ENCODE results near the gene NOL12. TPM values are rescaled to one million over a fixed set of nuclear protein-coding genes. Genes with fewer than 3 reads are reported as not detected.
A peak's percentile ranks its signal among the peaks of the same experiment; 100 is the strongest.
"Not testable (repeated sequence)": the region's sequence is repeated elsewhere in the genome, so short reads cannot be mapped to it uniquely, and the experiment has no call there.

Gene NOL12
- total RNA-seq, 1 donor = 21.0 TPM

DNA sequence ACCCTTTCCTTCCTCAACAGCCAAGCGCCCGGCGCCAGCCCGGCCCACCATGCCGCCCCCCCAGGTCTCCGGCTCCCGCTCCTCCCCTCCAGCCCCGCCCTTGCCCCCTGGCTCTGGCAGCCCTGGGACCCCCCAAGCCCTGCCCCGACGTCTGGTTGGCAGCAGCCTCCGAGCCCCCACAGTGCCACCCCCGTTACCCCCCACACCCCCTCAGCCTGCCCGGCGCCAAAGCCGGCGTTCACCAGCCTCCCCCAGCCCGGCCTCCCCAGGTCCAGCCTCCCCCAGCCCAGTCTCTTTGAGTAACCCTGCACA lies 30.9 kb upstream of the NOL12 start:
- no peak overlapping the region for H3K4me3 ChIP-seq (ENCODE audit: low read length)
- no peaks in the 10 kb centered on the region for H3K27me3 ChIP-seq (ENCODE audit: insufficient read depth, low read length)
- peaks cover 21% of the 10 kb centered on the region for H3K4me1 ChIP-seq (ENCODE audit: insufficient read depth, low read length)
- H3K9me3 ChIP-seq (ENCODE audit: low read depth, low read length) = no peaks in the 10 kb centered on the region

DNA sequence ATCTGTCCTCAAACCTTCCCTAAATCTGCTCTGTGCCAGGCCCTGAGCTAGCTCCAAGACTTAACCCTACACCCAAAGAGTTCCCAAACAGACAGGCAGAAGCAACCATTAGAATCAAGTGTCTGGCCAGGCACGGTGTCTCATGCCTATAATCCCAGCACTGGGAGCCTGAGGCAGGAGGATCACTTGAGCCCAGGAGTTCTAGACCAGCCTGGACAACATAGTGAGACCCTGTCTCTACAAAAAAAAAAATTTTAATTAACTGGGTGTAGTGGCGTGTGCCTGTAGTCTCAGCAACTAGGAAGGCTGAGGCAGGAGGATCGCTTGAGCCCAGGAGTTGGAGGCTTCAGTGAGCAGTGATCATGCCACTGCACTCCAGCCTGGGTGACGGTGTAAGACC lies 29.6 kb upstream of the NOL12 start:
- H3K4me3 ChIP-seq (ENCODE audit: low read length); H3K9me3 ChIP-seq (ENCODE audit: low read depth, low read length); H3K27me3 ChIP-seq (ENCODE audit: insufficient read depth, low read length): not testable (repeated sequence)
- H3K4me1 ChIP-seq (ENCODE audit: insufficient read depth, low read length) = peaks cover 35% of the 10 kb centered on the region

DNA sequence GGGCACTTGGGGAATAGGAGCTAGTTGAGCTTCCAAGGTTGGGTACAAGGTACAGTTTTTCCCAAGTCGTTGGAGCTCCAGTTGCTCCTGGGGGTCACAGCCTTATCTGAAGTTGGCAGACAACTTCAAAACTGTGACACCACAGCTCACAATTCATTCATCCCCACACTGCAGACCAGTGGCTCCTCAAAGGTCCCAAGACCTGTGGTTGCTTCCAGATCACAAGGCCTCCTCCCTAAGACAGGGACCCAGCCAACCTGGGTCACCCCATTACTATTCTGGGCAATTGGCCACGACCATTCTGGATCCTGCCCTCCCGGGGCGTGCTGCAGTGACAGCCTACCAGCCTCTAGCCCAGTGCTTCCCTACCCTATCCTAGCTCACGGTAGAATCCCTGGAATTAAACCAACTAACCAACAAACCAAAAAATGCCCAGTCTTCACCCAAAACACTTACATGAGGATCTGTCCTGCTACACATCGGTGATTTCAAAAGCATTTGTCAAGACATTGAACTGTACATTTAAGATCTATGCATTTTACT lies 28.5 kb upstream of the NOL12 start:
- Histone ChIP-seq H3K27me3 (ENCODE audit: insufficient read depth, low read length) (no peaks in the 10 kb centered on the region), H3K4me1 (ENCODE audit: insufficient read depth, low read length) (peaks cover 44% of the 10 kb centered on the region), H3K9me3 (ENCODE audit: low read depth, low read length) (no peaks in the 10 kb centered on the region), H3K4me3 (ENCODE audit: low read length) (peak overlapping the region; percentile 34)

DNA sequence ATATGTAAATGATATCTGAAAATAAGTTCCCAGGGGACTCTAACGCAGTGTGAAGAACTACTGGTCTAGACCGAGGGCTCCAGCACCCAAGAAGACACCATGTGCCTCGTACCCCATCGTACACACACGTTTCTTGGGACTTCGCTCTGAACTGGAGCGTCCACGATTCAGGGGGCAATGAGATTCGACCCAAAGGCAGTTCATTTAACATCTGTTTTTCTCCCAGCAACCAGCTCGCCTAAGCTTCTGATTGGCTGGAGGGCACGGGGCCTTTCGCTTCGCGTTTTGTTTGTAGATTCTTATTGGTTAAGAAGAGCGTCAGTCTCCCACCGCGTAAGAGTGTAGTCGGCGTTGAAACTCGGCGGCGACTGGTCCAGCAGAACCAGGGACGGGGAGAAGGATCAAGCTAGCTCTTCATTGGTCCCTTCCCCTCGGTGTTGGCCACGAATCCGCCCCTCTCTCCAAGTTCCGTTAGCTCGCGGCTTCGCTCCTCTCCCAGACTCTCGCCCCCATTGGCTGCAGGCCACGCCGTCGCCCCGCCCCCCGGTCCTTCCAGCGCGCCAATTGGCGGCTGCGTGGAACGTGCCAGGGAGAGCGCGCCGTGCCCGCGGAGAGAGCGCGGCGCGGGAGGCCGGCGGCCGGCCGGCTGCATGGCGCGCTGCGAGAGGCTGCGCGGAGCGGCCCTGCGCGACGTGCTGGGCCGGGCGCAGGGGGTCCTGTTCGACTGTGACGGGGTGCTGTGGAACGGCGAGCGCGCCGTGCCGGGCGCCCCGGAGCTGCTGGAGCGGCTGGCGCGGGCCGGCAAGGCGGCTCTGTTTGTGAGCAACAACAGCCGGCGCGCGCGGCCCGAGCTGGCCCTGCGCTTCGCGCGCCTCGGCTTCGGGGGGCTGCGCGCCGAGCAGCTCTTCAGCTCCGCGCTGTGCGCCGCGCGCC lies 27.7 kb upstream of the NOL12 start, which contains the start of gene PDXP:
TSS of gene PDXP (plus strand) at position 591 of the 933 bp plus-strand sequence. CDS start at position 651, 60 bp downstream.
- H3K4me1 ChIP-seq (ENCODE audit: insufficient read depth, low read length) = peaks cover 44% of the 10 kb centered on the region
- H3K9me3 ChIP-seq (ENCODE audit: low read depth, low read length) = no peaks in the 10 kb centered on the region
- H3K4me3 ChIP-seq (ENCODE audit: low read length) = peak within 1 kb of the TSS; percentile 47
- no peaks in the 10 kb centered on the region for H3K27me3 ChIP-seq (ENCODE audit: insufficient read depth, low read length)

DNA sequence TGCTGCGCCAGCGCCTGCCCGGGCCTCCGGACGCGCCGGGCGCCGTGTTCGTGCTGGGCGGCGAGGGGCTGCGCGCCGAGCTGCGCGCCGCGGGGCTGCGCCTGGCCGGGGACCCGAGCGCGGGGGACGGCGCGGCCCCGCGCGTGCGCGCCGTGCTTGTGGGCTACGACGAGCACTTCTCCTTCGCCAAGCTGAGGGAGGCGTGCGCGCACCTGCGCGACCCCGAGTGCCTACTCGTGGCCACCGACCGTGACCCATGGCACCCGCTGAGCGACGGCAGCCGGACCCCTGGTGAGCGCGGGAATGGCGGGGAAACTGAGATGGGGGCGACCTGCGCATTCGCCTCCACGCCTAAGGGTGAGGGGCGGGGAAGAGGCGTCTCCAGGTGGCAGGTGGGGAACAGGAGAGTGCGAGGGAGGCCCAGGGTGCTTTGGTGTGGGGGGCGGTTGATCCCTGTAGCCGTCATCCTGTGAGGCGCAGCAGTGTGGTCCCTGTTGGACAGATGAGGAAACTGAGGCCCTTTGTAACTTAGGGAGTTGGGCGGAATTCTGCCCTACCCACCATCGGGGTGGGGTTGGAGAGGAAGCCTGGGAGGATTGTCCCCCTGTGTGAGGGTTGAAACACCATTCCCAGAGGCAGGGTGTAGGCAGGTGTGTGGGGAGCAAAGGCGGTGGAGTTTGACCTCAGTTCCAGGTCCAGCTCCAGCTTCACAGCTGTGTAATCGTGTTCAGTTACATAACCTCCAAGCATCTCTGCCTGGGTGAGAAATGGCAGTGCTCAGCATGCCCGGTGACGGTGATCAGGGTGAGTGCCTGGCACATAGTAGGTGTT lies 26.9 kb upstream of the NOL12 start:
- Histone ChIP-seq H3K9me3 (ENCODE audit: low read depth, low read length) (no peaks in the 10 kb centered on the region), H3K27me3 (ENCODE audit: insufficient read depth, low read length) (no peaks in the 10 kb centered on the region), H3K4me3 (ENCODE audit: low read length) (peak overlapping the region; percentile 47), H3K4me1 (ENCODE audit: insufficient read depth, low read length) (peaks cover 44% of the 10 kb centered on the region)

DNA sequence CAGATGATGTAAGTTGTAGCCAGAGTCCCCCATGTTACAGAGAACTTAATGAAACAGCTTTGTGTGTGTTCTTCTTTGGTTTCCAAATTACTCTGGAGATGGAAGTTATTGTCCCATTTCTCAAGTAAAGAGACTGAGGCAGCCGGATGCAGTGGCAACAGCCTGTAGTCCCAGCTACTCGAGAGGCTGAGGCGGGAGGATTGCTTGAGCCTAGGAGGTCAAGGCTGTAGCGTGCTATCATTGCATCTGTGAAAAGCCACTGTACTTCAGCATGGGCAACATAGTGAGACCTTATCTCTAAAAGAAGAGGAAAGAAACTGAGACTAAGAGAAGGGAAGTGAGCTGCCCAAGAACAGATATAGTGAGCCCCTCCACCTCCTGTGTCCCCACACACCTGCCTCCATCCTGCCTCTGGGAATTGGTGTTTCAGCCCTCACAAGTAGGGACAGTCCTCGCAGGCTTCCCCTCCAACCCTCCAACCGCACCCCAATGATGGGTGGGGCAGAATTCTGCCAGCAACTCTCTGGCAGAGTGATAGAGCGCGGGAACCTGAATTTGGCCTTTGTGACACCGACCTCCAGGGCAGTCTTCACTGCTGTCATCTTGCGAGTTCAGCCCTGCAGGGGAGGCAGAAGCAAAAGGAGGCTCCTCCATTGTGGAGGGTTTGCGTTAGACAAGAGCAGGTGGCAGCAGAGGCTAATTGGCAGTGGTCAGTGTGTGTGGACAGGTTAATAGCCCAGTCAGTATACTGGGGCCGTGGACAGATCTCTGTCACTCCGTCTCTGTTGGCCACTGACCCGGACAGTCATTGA lies 26.0 kb upstream of the NOL12 start:
- Histone ChIP-seq H3K4me1 (ENCODE audit: insufficient read depth, low read length) (peaks cover 44% of the 10 kb centered on the region), H3K9me3 (ENCODE audit: low read depth, low read length) (no peaks in the 10 kb centered on the region), H3K27me3 (ENCODE audit: insufficient read depth, low read length) (no peaks in the 10 kb centered on the region), H3K4me3 (ENCODE audit: low read length) (no peak overlapping the region)

DNA sequence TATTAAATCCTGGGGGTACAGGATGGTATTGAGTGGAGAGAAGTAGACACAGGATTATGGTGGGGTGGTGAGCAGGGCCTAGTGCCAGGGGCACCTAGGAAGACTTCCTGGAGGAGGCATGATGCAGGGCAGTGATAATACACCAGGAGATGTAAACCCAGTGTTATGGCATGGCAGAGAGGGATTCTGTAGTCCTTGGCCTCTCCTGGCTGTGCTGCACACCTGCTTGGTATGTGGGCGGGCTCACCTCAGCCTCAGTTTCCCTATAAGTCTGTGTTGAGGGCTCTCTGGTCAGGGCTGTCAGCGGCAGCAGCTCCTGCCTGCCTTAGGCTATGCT lies 25.5 kb upstream of the NOL12 start:
- H3K9me3 ChIP-seq (ENCODE audit: low read depth, low read length) = no peaks in the 10 kb centered on the region
- no peaks in the 10 kb centered on the region for H3K27me3 ChIP-seq (ENCODE audit: insufficient read depth, low read length)
- no peak overlapping the region for H3K4me3 ChIP-seq (ENCODE audit: low read length)
- H3K4me1 ChIP-seq (ENCODE audit: insufficient read depth, low read length) = peaks cover 44% of the 10 kb centered on the region

DNA sequence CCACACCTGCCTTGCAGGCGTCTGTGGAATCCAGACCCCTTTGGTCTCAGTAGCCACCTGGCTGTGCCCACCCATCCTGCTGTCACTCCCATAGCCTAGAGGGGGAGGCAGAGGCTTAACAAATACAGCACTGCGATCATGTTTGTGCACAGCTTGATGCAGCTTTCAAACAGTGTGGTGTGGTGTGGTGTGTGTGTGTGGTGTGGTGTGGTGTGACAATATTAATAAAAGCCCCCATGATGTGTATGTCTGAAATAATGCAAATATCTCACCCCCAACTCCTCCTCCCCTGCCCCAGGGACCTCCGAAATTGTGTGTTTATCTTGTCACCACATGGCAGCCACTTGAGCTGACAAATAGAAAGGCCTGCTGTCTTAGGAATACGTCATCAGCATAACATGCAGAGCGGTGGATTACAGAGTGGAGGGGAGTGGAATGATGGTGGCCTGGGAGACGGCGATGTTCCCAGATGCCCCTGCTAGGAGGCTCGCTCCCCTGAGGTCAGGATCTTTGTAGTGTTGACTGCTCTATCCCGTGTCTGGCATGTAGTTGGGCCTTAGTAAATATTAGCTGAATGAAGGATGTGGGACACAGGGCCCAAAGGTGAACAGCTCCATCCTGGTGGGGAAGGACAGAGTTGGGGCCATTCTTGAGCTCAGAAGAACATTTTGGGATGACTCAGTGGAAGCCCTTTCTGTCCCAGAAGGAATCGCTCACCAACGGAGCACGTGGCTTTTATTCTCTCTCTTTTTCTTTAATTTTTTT lies 24.8 kb upstream of the NOL12 start:
- Histone ChIP-seq H3K9me3 (ENCODE audit: low read depth, low read length) (no peaks in the 10 kb centered on the region), H3K4me3 (ENCODE audit: low read length) (no peak overlapping the region), H3K27me3 (ENCODE audit: insufficient read depth, low read length) (no peaks in the 10 kb centered on the region), H3K4me1 (ENCODE audit: insufficient read depth, low read length) (peaks cover 44% of the 10 kb centered on the region)

DNA sequence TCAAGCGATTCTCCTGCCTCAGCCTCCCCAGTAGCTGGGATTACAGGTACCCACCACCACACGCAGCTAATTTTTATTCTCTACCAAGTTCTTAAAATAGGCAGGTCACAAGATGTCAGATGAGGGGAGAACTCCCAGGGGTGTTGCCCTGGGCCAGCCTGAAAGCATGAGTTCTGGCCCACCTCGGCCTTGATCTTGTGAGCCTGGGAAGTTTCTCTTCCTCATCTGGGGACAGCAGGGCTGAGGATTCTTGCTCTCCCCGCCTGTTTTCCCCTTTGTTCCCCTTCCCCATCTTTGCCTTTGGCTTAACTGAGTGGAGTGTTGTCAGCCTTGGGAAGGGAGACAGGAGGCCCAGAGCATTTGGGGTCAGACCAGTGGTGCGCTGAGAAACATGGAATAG lies 24.1 kb upstream of the NOL12 start:
- Histone ChIP-seq H3K27me3 (ENCODE audit: insufficient read depth, low read length) (no peaks in the 10 kb centered on the region), H3K4me1 (ENCODE audit: insufficient read depth, low read length) (peaks cover 44% of the 10 kb centered on the region), H3K4me3 (ENCODE audit: low read length) (no peak overlapping the region), H3K9me3 (ENCODE audit: low read depth, low read length) (no peaks in the 10 kb centered on the region)

DNA sequence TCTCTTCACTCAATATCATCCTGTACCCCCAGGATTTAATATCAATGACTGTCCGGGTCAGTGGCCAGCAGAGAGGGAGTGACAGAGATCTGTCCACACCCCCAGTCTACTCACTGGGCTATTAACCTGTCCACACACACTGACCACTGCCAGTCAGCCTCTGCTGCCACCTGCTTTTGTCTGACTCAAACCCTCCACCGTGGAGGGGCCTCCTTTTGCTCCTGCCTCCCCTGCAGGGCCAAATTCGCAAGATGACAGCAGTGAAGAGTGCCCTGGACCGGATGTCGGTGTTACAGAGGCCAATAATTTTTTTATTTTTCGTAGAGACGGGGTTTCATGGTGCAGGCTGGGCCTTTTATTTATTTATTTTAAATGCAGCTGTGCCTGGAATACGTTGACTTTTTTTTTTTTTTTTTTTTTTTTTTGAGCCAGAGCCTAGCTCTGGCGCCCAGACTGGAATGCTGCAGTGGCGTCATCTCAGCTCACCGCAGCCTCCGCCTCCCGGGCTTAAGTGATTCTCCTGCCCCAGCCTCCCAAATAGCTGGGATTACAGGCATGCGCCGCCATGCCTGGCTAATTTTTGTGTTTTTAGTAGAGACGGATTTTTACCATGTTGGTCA lies 22.5 kb upstream of the NOL12 start:
- H3K4me1 ChIP-seq (ENCODE audit: insufficient read depth, low read length) = peaks cover 34% of the 10 kb centered on the region
- no peaks in the 10 kb centered on the region for H3K9me3 ChIP-seq (ENCODE audit: low read depth, low read length)
- H3K4me3 ChIP-seq (ENCODE audit: low read length) = no peak overlapping the region
- H3K27me3 ChIP-seq (ENCODE audit: insufficient read depth, low read length) = no peaks in the 10 kb centered on the region

DNA sequence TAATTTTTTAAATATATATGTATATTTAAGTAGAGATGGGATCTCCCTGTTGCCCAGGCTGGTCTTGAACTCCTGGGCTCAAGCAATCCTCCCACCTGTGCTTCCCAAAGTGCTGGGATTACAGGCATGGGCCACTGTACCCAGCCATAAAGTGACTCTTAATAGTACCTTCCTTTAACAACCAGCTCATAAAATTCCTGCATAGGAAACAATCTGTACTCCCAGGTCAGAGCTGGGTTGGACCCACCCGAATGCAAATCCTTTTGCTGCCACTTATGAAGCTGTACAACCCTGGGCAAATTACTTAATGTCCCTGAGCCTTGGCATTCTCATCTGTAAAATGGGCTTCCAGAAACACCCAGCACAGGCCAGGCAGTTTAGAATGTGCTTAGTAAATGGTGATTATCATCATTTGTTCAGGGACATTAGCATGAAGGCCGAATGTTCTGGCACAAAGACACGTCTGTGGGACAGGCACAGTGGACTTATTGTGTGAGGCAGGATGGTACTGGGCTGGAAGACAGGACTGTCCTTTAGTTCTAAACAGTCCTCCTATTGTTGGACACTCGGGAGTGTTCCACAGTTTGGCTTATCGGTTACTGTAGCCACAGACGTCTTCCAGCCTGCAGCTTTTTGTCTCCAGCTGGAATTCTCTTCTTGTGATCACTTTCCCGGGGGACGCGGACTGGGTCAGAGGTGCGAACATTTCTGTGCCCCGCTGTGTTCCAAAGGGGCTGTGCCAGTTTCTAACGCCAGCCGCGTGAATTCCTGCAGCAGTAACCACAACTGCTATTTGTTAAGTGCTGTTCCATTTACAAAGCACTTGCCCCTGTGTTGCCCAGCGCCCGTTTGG lies 21.7 kb upstream of the NOL12 start:
- Histone ChIP-seq H3K27me3 (ENCODE audit: insufficient read depth, low read length) (no peaks in the 10 kb centered on the region), H3K4me3 (ENCODE audit: low read length) (no peak overlapping the region), H3K4me1 (ENCODE audit: insufficient read depth, low read length) (peaks cover 30% of the 10 kb centered on the region), H3K9me3 (ENCODE audit: low read depth, low read length) (no peaks in the 10 kb centered on the region)

DNA sequence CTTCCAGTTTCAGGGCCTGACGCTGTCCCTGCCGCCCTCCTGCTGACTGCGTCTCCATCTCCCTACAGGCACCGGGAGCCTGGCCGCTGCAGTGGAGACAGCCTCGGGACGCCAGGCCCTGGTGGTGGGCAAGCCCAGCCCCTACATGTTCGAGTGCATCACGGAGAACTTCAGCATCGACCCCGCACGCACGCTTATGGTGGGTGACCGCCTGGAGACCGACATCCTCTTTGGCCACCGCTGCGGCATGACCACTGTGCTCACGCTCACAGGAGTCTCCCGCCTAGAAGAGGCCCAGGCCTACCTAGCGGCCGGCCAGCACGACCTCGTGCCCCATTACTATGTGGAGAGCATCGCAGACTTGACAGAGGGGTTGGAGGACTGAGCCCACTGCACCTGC lies 20.7 kb upstream of the NOL12 start:
- Histone ChIP-seq H3K4me3 (ENCODE audit: low read length) (no peak overlapping the region), H3K27me3 (ENCODE audit: insufficient read depth, low read length) (no peaks in the 10 kb centered on the region), H3K4me1 (ENCODE audit: insufficient read depth, low read length) (peaks cover 20% of the 10 kb centered on the region), H3K9me3 (ENCODE audit: low read depth, low read length) (no peaks in the 10 kb centered on the region)

DNA sequence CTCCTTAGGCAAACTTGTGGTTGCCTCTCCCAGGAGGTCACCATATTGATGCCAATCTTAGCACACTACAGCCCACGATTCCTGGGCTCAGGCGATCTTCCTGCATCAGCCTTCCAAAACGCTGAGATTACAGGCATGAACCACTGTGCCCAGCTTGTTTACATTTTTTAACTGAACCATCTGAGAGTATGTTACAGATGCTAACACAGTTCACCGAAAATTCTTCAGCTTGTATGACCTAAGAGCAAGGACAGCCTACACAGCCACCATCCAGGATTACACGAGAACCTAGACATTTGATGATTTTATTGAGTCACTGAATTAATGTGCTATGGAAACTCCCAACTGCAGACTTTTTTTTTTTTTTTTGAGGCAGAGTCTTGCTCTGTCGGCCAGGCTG lies 16.6 kb upstream of the NOL12 start:
- Histone ChIP-seq H3K4me3 (ENCODE audit: low read length) (no peak overlapping the region), H3K27me3 (ENCODE audit: insufficient read depth, low read length) (no peaks in the 10 kb centered on the region), H3K9me3 (ENCODE audit: low read depth, low read length) (no peaks in the 10 kb centered on the region), H3K4me1 (ENCODE audit: insufficient read depth, low read length) (peaks cover 29% of the 10 kb centered on the region)

All from mononuclear cell (primary cell).